Ishikawa (cell line): Measurements from ENCODE around the gene PZP.

ENCODE experiments used
- CREB1 ChIP-seq: IDR thresholded peaks from 2 replicates; pipeline ENCODE4 v1.6.1; 2012; ENCODE audit warnings: low read depth
- EGR1 ChIP-seq: IDR thresholded peaks from 2 replicates; pipeline ENCODE4 v1.6.1; 2012
- EP300 ChIP-seq: IDR thresholded peaks from 2 replicates; pipeline ENCODE4 v1.6.1; 2012; ENCODE audit warnings: borderline replicate concordance
- FOXM1 ChIP-seq: IDR thresholded peaks from 2 replicates; pipeline ENCODE4 v1.6.1; 2012; ENCODE audit warnings: low read depth, borderline replicate concordance
- MAX ChIP-seq: IDR thresholded peaks from 2 replicates; pipeline ENCODE4 v1.6.1; 2012
- NFIC ChIP-seq: IDR thresholded peaks from 2 replicates; pipeline ENCODE4 v1.6.1; 2012
- RAD21 ChIP-seq: IDR thresholded peaks from 2 replicates; pipeline ENCODE4 v1.6.1; 2012; ENCODE audit warnings: low read depth
- REST ChIP-seq: IDR thresholded peaks from 2 replicates; pipeline ENCODE4 v1.6.1; 2012; ENCODE audit warnings: low read depth, mild to moderate bottlenecking
- TCF12 ChIP-seq: IDR thresholded peaks from 2 replicates; pipeline ENCODE4 v1.6.1; 2012; ENCODE audit warnings: low read depth
- TEAD4 ChIP-seq: IDR thresholded peaks from 2 replicates; pipeline ENCODE4 v1.6.1; 2012
- YY1 ChIP-seq: IDR thresholded peaks from 2 replicates; pipeline ENCODE4 v1.6.1; 2012; ENCODE audit warnings: low read depth
- ZBTB7A ChIP-seq: IDR thresholded peaks from 2 replicates; pipeline ENCODE4 v1.6.1; 2012; ENCODE audit warnings: low read depth

GRCh38 chr12:9135903-9136310, 72.3 kb downstream of the PZP start:
- no peak for TF ChIP-seq REST
- TF ChIP-seq EP300 = no peak
- no peak for TF ChIP-seq MAX
- TF ChIP-seq RAD21 = no peak
- TF ChIP-seq YY1 = no peak
- TF ChIP-seq ZBTB7A = no peak
- TF ChIP-seq FOXM1 = no peak
- TF ChIP-seq TEAD4 = no peak
- TF ChIP-seq TCF12 = no peak
- TF ChIP-seq CREB1 = no peak
- TF ChIP-seq NFIC = no peak
- TF ChIP-seq EGR1 = no peak
